ENCODE results near the gene TARDBP.
"Not testable (repeated sequence)": the region's sequence is repeated elsewhere in the genome, so short reads cannot be mapped to it uniquely, and the experiment has no call there.

TARDBP gene

DNA sequence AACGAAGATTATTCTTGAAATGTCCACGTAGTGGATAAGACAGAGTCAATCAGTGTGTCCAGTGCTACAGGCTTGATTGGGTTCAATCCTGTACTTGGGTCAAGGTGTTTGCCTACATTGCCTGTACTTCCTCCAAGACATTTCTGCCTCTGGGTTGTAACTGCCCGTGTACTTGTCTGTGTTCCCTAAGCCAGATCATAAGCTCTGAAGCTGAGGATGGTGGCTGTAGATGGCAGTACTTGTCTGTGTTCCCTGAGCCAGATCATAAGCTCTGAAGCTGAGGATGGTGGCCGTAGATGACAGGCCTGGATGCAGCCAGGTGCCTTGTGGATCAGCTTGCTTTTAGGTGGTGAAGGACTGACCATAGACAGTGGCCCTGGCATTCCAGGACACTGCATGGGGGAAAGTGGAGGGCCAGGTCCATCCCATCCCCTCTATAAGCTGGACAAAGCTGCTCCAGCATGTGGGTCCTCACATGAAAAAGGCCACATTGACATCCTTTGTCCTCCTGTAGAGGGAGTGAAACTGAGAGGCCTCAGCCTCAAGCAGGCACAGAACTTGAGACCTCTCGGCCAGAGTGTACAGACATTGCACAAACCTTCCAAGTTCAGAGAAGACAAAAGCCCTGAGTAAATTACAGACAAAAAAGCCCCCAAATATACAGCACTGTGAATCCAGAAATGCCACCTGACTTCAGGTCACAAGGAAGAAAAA is 49.4 kb downstream of the TARDBP start:
- DNase-seq = no peak
- Histone ChIP-seq H2BK12ac (ENCODE audit: low read length) (no peak overlapping the region), H2BK120ac (ENCODE audit: insufficient read depth, low read length, poor library complexity) (no peak overlapping the region), H3K4me1 (ENCODE audit: control insufficient read depth in 1 of 2, insufficient read depth in 2 of 2, low read length in 2 of 2) (peaks cover 0 to 11% of the 10 kb centered on the region in 2 experiments), H2BK5ac (ENCODE audit: low read depth, low read length, poor library complexity) (no peak overlapping the region), H3K9ac (ENCODE audit: low read length) (no peak overlapping the region), H3K4me3 (ENCODE audit: low read depth, low read length) (no peak overlapping the region), H4K8ac (ENCODE audit: low read depth, low read length) (no peak overlapping the region), H3K23ac (ENCODE audit: low read length) (no peak overlapping the region), H3K9me3 (ENCODE audit: insufficient read depth, low read depth, low read length) (no peaks in the 10 kb centered on the region), H2AFZ (ENCODE audit: insufficient read depth, low read length, poor library complexity) (no peak overlapping the region), H3K36me3 (ENCODE audit: control insufficient read depth in 1 of 2, insufficient read depth in 2 of 2, low read length in 2 of 2) (peaks cover 26 to 30% of the 10 kb centered on the region in 2 experiments), H3K4ac (ENCODE audit: low read depth, low read length) (no peak overlapping the region), H3K14ac (ENCODE audit: low read length) (no peak overlapping the region), H3K27ac (ENCODE audit: low read depth, low read length) (no peak overlapping the region), H3K79me1 (ENCODE audit: low read length) (peaks cover 2% of the 10 kb centered on the region), H3K79me2 (ENCODE audit: control insufficient read depth, insufficient read depth, low read length, poor library complexity) (peaks cover 9% of the 10 kb centered on the region), H2AK5ac (ENCODE audit: low read length) (no peak overlapping the region), H3K27me3 (ENCODE audit: insufficient read depth, low read length) (no peaks in the 10 kb centered on the region), H3K18ac (ENCODE audit: low read length) (no peak overlapping the region), H4K12ac (ENCODE audit: low read depth, low read length) (no peak overlapping the region), H3K4me2 (ENCODE audit: low read length) (no peak overlapping the region), H4K91ac (ENCODE audit: low read depth, low read length) (no peak overlapping the region)
- WGBS (ENCODE audit: extremely low coverage, insufficient coverage, insufficient read length) = no CpG with 5 or more reads among the region's 5 CpGs

- Histone ChIP-seq H3K14ac (ENCODE audit: low read length) (no peak overlapping the region), H4K8ac (ENCODE audit: low read depth, low read length) (no peak overlapping the region), H3K18ac (ENCODE audit: low read length) (no peak overlapping the region), H3K36me3 (ENCODE audit: control insufficient read depth in 1 of 2, insufficient read depth in 2 of 2, low read length in 2 of 2) (peaks cover 33 to 34% of the 10 kb centered on the region in 2 experiments), H3K79me1 (ENCODE audit: low read length) (peaks cover 2% of the 10 kb centered on the region), H3K4me3 (ENCODE audit: low read depth, low read length) (no peak overlapping the region), H2AFZ (ENCODE audit: insufficient read depth, low read length, poor library complexity) (no peak overlapping the region), H4K12ac (ENCODE audit: low read depth, low read length) (no peak overlapping the region), H2BK12ac (ENCODE audit: low read length) (no peak overlapping the region), H3K4me1 (ENCODE audit: control insufficient read depth in 1 of 2, insufficient read depth in 2 of 2, low read length in 2 of 2) (peaks cover 0 to 11% of the 10 kb centered on the region in 2 experiments), H2BK5ac (ENCODE audit: low read depth, low read length, poor library complexity) (no peak overlapping the region), H3K27me3 (ENCODE audit: insufficient read depth, low read length) (no peaks in the 10 kb centered on the region), H3K9ac (ENCODE audit: low read length) (no peak overlapping the region), H3K23ac (ENCODE audit: low read length) (no peak overlapping the region), H3K4ac (ENCODE audit: low read depth, low read length) (no peak overlapping the region), H3K9me3 (ENCODE audit: insufficient read depth, low read depth, low read length) (no peaks in the 10 kb centered on the region), H2AK5ac (ENCODE audit: low read length) (no peak overlapping the region), H2BK120ac (ENCODE audit: insufficient read depth, low read length, poor library complexity) (no peak overlapping the region), H3K4me2 (ENCODE audit: low read length) (no peak overlapping the region), H3K27ac (ENCODE audit: low read depth, low read length) (no peak overlapping the region), H4K91ac (ENCODE audit: low read depth, low read length) (no peak overlapping the region), H3K79me2 (ENCODE audit: control insufficient read depth, insufficient read depth, low read length, poor library complexity) (peaks cover 9% of the 10 kb centered on the region)
- DNase-seq = no peak
- no CpG with 5 or more reads among the region's 3 CpGs for WGBS (ENCODE audit: extremely low coverage, insufficient coverage, insufficient read length)
These were observed 50.5 kb downstream of the TARDBP start for GRCh38 chr1:11062965-11063401.

DNA sequence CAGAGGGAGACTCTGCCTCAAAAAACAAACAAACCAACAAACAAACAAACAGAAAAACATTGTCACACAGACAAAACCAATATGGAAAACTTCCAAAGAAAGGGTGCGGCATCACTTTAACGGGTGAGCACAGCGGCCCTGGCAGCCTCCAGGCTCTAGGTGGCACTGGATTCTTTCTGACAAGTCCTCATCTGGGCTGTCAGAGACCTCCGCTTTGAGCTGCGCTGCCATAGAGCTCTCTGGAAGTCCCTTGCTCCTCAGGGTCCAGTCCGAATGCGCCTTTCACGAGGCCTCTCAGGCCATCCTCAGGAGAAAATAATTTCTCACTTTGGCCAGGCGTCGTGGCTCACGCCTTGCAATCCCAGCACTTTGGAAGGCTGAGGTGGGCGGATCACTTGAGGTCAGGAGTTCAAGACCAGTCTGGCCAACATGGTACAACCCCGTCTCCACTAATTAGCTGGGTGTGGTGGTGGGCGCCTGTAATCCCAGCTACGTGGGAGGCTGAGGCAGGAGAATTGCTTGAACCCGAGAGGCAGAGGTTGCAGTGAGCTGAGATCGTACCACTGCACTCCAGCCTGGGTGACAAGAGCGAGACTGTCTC is 51.6 kb downstream of the TARDBP start:
- H3K4me3 ChIP-seq (ENCODE audit: low read depth, low read length); H3K4me2 ChIP-seq (ENCODE audit: low read length); DNase-seq; H3K79me2 ChIP-seq (ENCODE audit: control insufficient read depth, insufficient read depth, low read length, poor library complexity); H2BK12ac ChIP-seq (ENCODE audit: low read length); H2AK5ac ChIP-seq (ENCODE audit: low read length); H4K91ac ChIP-seq (ENCODE audit: low read depth, low read length); H3K18ac ChIP-seq (ENCODE audit: low read length); H3K79me1 ChIP-seq (ENCODE audit: low read length); H3K23ac ChIP-seq (ENCODE audit: low read length); H3K9me3 ChIP-seq (ENCODE audit: insufficient read depth, low read depth, low read length); H3K4ac ChIP-seq (ENCODE audit: low read depth, low read length); H2AFZ ChIP-seq (ENCODE audit: insufficient read depth, low read length, poor library complexity); H3K14ac ChIP-seq (ENCODE audit: low read length); H4K8ac ChIP-seq (ENCODE audit: low read depth, low read length); H2BK120ac ChIP-seq (ENCODE audit: insufficient read depth, low read length, poor library complexity); H3K27ac ChIP-seq (ENCODE audit: low read depth, low read length); H3K9ac ChIP-seq (ENCODE audit: low read length); H3K27me3 ChIP-seq (ENCODE audit: insufficient read depth, low read length); H4K12ac ChIP-seq (ENCODE audit: low read depth, low read length); H3K4me1 ChIP-seq (ENCODE audit: control insufficient read depth in 1 of 2, insufficient read depth in 2 of 2, low read length in 2 of 2); H2BK5ac ChIP-seq (ENCODE audit: low read depth, low read length, poor library complexity): not testable (repeated sequence)
- no CpG with 5 or more reads among the region's 18 CpGs for WGBS (ENCODE audit: extremely low coverage, insufficient coverage, insufficient read length)
- peaks cover 42 to 44% of the 10 kb centered on the region in 2 experiments for H3K36me3 ChIP-seq (ENCODE audit: control insufficient read depth in 1 of 2, insufficient read depth in 2 of 2, low read length in 2 of 2)

DNA sequence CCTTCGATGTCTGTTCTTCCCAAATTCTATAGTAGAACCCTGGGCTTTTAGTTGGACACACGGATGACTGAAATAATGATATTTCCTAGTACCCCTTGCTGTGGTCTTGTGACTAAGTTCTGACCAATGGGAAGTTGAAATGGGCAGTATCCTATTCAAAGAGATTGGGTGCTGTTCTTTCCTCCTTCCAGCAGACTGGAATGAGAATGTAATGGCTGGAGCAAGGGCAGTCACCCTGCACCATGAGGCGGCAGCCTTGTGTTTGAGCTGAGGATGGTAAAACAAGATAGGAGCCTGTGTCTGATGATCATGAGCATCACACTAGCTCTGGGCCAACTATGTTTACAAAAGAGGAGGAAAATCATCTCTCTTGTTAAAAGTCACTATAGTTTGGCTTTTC is 52.5 kb downstream of the TARDBP start:
- no peak overlapping the region for H3K4me2 ChIP-seq (ENCODE audit: low read length)
- no peak overlapping the region for H3K14ac ChIP-seq (ENCODE audit: low read length)
- H4K91ac ChIP-seq (ENCODE audit: low read depth, low read length) = no peak overlapping the region
- H4K8ac ChIP-seq (ENCODE audit: low read depth, low read length) = no peak overlapping the region
- H2AK5ac ChIP-seq (ENCODE audit: low read length) = no peak overlapping the region
- no peak overlapping the region for H4K12ac ChIP-seq (ENCODE audit: low read depth, low read length)
- no peak overlapping the region for H2AFZ ChIP-seq (ENCODE audit: insufficient read depth, low read length, poor library complexity)
- peaks cover 0 to 3% of the 10 kb centered on the region in 2 experiments for H3K4me1 ChIP-seq (ENCODE audit: control insufficient read depth in 1 of 2, insufficient read depth in 2 of 2, low read length in 2 of 2)
- H3K79me1 ChIP-seq (ENCODE audit: low read length) = no peaks in the 10 kb centered on the region
- no peaks in the 10 kb centered on the region for H3K27me3 ChIP-seq (ENCODE audit: insufficient read depth, low read length)
- no peak overlapping the region for H3K4me3 ChIP-seq (ENCODE audit: low read depth, low read length)
- no peak overlapping the region for H3K27ac ChIP-seq (ENCODE audit: low read depth, low read length)
- H2BK12ac ChIP-seq (ENCODE audit: low read length) = no peak overlapping the region
- no peak overlapping the region for H3K4ac ChIP-seq (ENCODE audit: low read depth, low read length)
- peaks cover 52 to 53% of the 10 kb centered on the region in 2 experiments for H3K36me3 ChIP-seq (ENCODE audit: control insufficient read depth in 1 of 2, insufficient read depth in 2 of 2, low read length in 2 of 2)
- no CpG with 5 or more reads among the region's 3 CpGs for WGBS (ENCODE audit: extremely low coverage, insufficient coverage, insufficient read length)
- H3K9me3 ChIP-seq (ENCODE audit: insufficient read depth, low read depth, low read length) = no peaks in the 10 kb centered on the region
- H3K23ac ChIP-seq (ENCODE audit: low read length) = no peak overlapping the region
- DNase-seq = no peak
- no peak overlapping the region for H2BK120ac ChIP-seq (ENCODE audit: insufficient read depth, low read length, poor library complexity)
- H3K9ac ChIP-seq (ENCODE audit: low read length) = no peak overlapping the region
- no peak overlapping the region for H2BK5ac ChIP-seq (ENCODE audit: low read depth, low read length, poor library complexity)
- H3K79me2 ChIP-seq (ENCODE audit: control insufficient read depth, insufficient read depth, low read length, poor library complexity) = peaks cover 2% of the 10 kb centered on the region
- H3K18ac ChIP-seq (ENCODE audit: low read length) = no peak overlapping the region

Measured in trophoblast cell (in vitro differentiated cells and primary cell).